ENCODE measurements around the gene FGFRL1. TPM values are rescaled to one million over a fixed set of nuclear protein-coding genes. Genes with fewer than 3 reads are reported as not detected.

The FGFRL1 gene
- total RNA-seq, 1 experiment from 2014 or later = 26.1 TPM

DNA sequence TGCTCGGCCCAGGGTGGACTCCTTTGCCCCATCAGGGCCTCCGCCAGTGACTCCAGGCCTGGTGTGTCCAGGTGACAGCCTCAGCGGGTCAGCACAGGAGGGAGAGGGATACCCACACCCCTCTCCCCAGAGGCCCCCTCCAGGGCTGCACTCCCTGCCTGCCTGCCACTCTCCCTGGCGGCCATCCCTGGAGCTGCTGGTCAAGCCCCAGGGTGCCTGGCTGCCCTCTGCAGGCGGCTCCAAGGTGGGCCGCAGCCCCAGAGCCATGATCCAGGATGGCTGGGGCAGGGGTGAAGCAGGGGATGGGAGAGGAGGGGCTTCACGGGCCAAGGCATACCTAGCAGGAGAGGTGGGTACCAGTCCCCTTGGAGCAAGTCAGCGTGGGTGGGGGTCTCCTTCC is 3.8 kb downstream of the FGFRL1 start:
- H2BK20ac ChIP-seq (ENCODE audit: low read depth, low read length, poor library complexity, severe bottlenecking) = no peak overlapping the region
- no peak overlapping the region for H3K9ac ChIP-seq (ENCODE audit: extremely low read depth, insufficient read length, low read length)
- H4K8ac ChIP-seq (replicated peaks; ENCODE audit: insufficient read length, low read depth, low read length) = no peak overlapping the region
- H3K4me3 Mint-ChIP-seq = no peak overlapping the region
- WGBS (ENCODE audit: extremely low coverage, insufficient read length, low lambda C conversion rate) = no CpG with 5 or more reads among the region's 8 CpGs
- no peak overlapping the region for H3K23ac ChIP-seq (ENCODE audit: insufficient read length, low read depth, low read length)
- H4K20me1 ChIP-seq (ENCODE audit: control insufficient read depth, insufficient read depth, insufficient read length) = no peaks in the 10 kb centered on the region
- no peak overlapping the region for H3K27ac ChIP-seq (ENCODE audit: insufficient read length, low read depth, low read length)
- H2BK5ac ChIP-seq (ENCODE audit: insufficient read length, low read length) = no peak overlapping the region
- peaks cover 6% of the 10 kb centered on the region; the same call in 1 of the 2 replicates for H3K27me3 ChIP-seq (ENCODE audit: insufficient read depth, low read length)
- H3K79me2 ChIP-seq (ENCODE audit: insufficient read depth, low read length) = no peaks in the 10 kb centered on the region
- no peak overlapping the region for H3K4ac ChIP-seq (ENCODE audit: low read depth, low read length)
- no peak overlapping the region for H3K4me2 ChIP-seq (ENCODE audit: insufficient read depth, insufficient read length, low read length)
- no peak overlapping the region for H2BK15ac ChIP-seq (ENCODE audit: low read depth, low read length)
- DNase-seq = no peak
- H3K27me3 Mint-ChIP-seq (ENCODE audit: low read depth) = peaks cover 8% of the 10 kb centered on the region
- H3K23me2 ChIP-seq (ENCODE audit: insufficient read length, low read depth, low read length, poor library complexity, severe bottlenecking) = peaks cover 3% of the 10 kb centered on the region
- H4K91ac ChIP-seq (ENCODE audit: insufficient read length, low read depth, low read length) = no peak overlapping the region
- H3K36me3 Mint-ChIP-seq (ENCODE audit: insufficient read depth in 1 of 3, low read depth in 3 of 3) = peaks cover 0 to 4% (median 0%) of the 10 kb centered on the region in 3 experiments; a peak in 2 of 7 replicates
- H2AFZ ChIP-seq (ENCODE audit: low read length) = no peak overlapping the region
- H3K14ac ChIP-seq (ENCODE audit: insufficient read depth, low read length) = no peak overlapping the region
- no peak overlapping the region for H3K18ac ChIP-seq (ENCODE audit: insufficient read length, low read depth, low read length)
- no peak overlapping the region for H4K5ac ChIP-seq (ENCODE audit: insufficient read length, low read depth, low read length)
- H2BK120ac ChIP-seq (ENCODE audit: low read depth, low read length, poor library complexity, severe bottlenecking) = no peak overlapping the region
- no peak overlapping the region for H3K27ac Mint-ChIP-seq
- TF ChIP-seq, protein P1, sequence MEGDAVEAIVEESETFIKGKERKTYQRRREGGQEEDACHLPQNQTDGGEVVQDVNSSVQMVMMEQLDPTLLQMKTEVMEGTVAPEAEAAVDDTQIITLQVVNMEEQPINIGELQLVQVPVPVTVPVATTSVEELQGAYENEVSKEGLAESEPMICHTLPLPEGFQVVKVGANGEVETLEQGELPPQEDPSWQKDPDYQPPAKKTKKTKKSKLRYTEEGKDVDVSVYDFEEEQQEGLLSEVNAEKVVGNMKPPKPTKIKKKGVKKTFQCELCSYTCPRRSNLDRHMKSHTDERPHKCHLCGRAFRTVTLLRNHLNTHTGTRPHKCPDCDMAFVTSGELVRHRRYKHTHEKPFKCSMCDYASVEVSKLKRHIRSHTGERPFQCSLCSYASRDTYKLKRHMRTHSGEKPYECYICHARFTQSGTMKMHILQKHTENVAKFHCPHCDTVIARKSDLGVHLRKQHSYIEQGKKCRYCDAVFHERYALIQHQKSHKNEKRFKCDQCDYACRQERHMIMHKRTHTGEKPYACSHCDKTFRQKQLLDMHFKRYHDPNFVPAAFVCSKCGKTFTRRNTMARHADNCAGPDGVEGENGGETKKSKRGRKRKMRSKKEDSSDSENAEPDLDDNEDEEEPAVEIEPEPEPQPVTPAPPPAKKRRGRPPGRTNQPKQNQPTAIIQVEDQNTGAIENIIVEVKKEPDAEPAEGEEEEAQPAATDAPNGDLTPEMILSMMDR (conservative IDR thresholded peaks at IDR 0.05) = peak; percentile 25; the same call in 1 of the 3 replicates
- no peaks in the 10 kb centered on the region for H3K9me3 Mint-ChIP-seq
- H2BK12ac ChIP-seq (ENCODE audit: insufficient read length, low read depth, low read length) = no peak overlapping the region
- peaks cover 8 to 18% of the 10 kb centered on the region in 2 experiments for H3K4me1 Mint-ChIP-seq
- H3K4me1 ChIP-seq (ENCODE audit: insufficient read depth, low read length) = no peaks in the 10 kb centered on the region; the same call in 1 of the 2 replicates
- no peaks in the 10 kb centered on the region for H3K9me3 ChIP-seq (ENCODE audit: control insufficient read depth, low read depth, low read length)
- no peak overlapping the region for H3K56ac ChIP-seq (ENCODE audit: insufficient read length, low read depth, low read length)
- no peak overlapping the region for H3T11ph ChIP-seq (ENCODE audit: low read length)
- H3K79me1 ChIP-seq (ENCODE audit: insufficient read depth, low read depth, low read length, poor library complexity, severe bottlenecking) = no peaks in the 10 kb centered on the region
- no peak overlapping the region for H2AK5ac ChIP-seq (ENCODE audit: insufficient read length, low read length)

Data from H9 (cell line).